GM18907 (cell line): ENCODE data around the gene PCDHA4.

Experiments used
- ATAC-seq: cut with Tn5 transposase; IDR thresholded peaks from one replicate; pipeline ENCODE4 v1.9.1; 2021; ENCODE audit warnings: mild to moderate bottlenecking, moderate library complexity; ENCODE audit not compliant: unreplicated experiment

Gene PCDHA4

DNA sequence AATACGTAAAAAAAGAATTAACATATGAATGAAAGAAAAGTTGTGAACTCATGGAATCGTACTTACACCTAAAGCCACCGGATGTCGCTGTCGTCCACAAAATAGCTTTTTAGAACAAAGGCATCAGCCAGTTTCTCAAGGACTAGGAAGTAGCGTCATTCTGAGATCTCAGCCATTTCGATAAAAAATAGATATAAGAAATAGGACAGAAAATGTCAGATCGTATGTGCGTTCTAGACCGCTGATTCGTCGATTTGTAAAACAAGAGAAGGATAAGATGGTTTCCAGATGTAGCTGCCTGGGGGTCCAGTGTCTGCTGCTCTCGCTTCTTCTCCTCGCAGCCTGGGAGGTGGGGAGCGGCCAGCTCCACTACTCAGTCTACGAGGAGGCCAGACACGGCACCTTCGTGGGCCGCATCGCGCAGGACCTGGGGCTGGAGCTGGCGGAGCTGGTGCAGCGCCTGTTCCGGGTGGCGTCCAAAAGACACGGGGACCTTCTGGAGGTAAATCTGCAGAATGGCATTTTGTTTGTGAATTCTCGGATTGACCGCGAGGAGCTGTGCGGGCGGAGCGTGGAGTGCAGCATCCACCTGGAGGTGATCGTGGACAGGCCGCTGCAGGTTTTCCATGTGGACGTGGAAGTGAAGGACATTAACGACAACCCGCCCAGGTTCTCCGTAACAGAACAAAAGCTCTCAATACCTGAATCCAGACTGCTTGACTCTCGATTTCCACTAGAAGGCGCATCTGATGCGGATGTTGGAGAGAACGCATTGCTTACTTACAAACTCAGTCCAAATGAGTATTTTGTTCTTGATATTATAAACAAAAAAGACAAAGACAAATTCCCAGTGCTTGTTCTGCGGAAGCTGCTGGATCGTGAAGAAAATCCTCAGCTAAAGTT lies 49.2 kb downstream of the PCDHA4 start, which contains the start of gene PCDHA10:
Gene PCDHA10 (plus strand): TSS at position 126 of the 903 bp plus-strand sequence. CDS start 152 bp downstream, at position 278.
- no peak for ATAC-seq

DNA sequence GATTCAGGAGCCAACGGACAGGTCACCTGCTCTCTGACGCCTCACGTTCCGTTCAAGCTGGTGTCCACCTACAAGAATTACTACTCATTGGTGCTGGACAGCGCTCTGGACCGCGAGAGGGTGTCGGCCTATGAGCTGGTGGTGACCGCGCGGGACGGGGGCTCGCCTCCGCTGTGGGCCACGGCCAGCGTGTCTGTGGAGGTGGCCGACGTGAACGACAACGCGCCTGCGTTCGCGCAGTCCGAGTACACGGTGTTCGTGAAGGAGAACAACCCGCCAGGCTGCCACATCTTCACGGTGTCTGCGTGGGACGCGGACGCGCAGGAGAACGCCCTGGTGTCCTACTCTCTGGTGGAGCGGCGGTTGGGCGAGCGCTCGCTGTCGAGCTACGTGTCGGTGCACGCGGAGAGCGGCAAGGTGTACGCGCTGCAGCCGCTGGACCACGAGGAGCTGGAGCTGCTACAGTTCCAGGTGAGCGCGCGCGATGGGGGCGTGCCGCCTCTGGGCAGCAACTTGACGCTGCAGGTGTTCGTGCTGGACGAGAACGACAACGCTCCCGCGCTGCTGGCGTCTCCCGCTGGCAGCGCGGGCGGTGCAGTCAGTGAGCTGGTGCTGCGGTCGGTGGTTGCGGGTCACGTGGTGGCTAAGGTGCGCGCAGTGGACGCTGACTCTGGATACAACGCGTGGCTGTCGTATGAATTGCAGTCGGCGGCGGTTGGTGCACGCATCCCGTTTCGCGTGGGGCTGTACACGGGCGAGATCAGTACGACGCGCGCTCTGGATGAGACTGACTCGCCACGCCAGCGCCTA lies 50.5 kb downstream of the PCDHA4 start:
- ATAC-seq = no peak

DNA sequence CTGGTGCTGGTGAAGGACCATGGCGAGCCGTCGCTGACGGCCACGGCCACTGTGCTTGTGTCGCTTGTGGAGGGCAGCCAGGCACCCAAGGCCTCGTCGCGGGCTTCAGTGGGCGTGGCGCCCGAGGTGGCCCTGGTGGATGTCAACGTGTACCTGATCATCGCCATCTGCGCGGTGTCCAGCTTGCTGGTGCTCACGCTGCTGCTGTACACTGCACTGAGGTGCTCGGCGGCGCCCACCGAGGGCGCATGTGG lies 51.0 kb downstream of the PCDHA4 start:
- no peak for ATAC-seq

- ATAC-seq = no peak
These were observed 55.8 kb downstream of the PCDHA4 start for GRCh38 chr5:140862441-140863295.
